Vagina (tissue), 2 donors: ENCODE results near the gene C12orf56.

Experiments used
- CTCF ChIP-seq, 3 experiments: fragments of 450-650 bp in 2 of 3; fragments of 200-600 bp in 1 of 3; sonication (generic) in 1 of 3; IDR thresholded peaks; one replicate each; pipeline ENCODE4 v1.5.1; 2017 to 2019; ENCODE audit warnings: antibody characterized with exemption in 3 of 3, mild to moderate bottlenecking in 2 of 3, moderate library complexity in 2 of 3
- POLR2AphosphoS5 ChIP-seq, 2 donors: sonication (generic); formaldehyde crosslinking; IDR thresholded peaks; one replicate each; pipeline ENCODE4 v1.9.0; 2017; ENCODE audit warnings: antibody characterized with exemption in 2 of 2, mild to moderate bottlenecking in 2 of 2, low read depth in 1 of 2; ENCODE audit not compliant: insufficient read depth in 1 of 2

GRCh38 chr12:64284256-64284655 lies 106.3 kb downstream of the C12orf56 start:
- TF ChIP-seq CTCF (IDR thresholded peaks at IDR 0.05) (no peak), POLR2AphosphoS5 (IDR thresholded peaks at IDR 0.05; ENCODE audit: insufficient read depth in 1 of 2, low read depth in 1 of 2) (no peak)
